HFFc6 (cell line): ENCODE data around the gene CDC123. TPM values are rescaled to one million over a fixed set of nuclear protein-coding genes. Genes with fewer than 3 reads are reported as not detected.
"Not testable (repeated sequence)": the region's sequence is repeated elsewhere in the genome, so short reads cannot be mapped to it uniquely, and the experiment has no call there.

Source experiments
- DNase-seq: peaks from one replicate; pipeline ENCODE4 v3.0.0-alpha.2; 2018
- H3K27ac Mint-ChIP-seq: 2 replicates; pipeline ENCODE4 v1.8.0; 2020; ENCODE audit warnings: mild to moderate bottlenecking, mixed read lengths
- H3K27me3 Mint-ChIP-seq: 2 replicates; pipeline ENCODE4 v1.8.0; 2021; ENCODE audit warnings: mild to moderate bottlenecking, moderate library complexity, mixed read lengths; ENCODE audit not compliant: insufficient read depth
- H3K36me3 Mint-ChIP-seq: 2 replicates; pipeline ENCODE4 v1.8.0; 2021; ENCODE audit warnings: low read depth, mixed read lengths
- H3K4me1 Mint-ChIP-seq: 2 replicates; pipeline ENCODE4 v1.8.0; 2020; ENCODE audit warnings: low read depth, mixed read lengths
- H3K4me3 Mint-ChIP-seq: 2 replicates; pipeline ENCODE4 v1.8.0; 2020; ENCODE audit warnings: mild to moderate bottlenecking, moderate library complexity, mixed read lengths
- H3K9me3 Mint-ChIP-seq: 2 replicates; pipeline ENCODE4 v1.8.0; 2020; ENCODE audit warnings: mild to moderate bottlenecking, mixed read lengths
- CTCF ChIP-seq: fragments of 200-600 bp; sonication (generic); IDR thresholded peaks from 2 replicates; pipeline ENCODE4 v1.5.0; 2021; ENCODE audit warnings: antibody characterized with exemption, mild to moderate bottlenecking
- total RNA-seq, 6 experiments: library from RNA; stranded (reverse); fragmentation: NEBNext Ultra II Directional; extraction: Animal tissue kit (Norgen Biotek cat#: 25700); gene quantifications; 2 replicates in 1 of 6; 3 replicates in 5 of 6; pipeline ENCODE4 v1.2.3, GENCODE V29; 2021

CDC123 gene
- total RNA-seq, 6 experiments from 2014 or later = 90.9 to 116 (median 99.5) TPM

GRCh38 chr10:12279281-12279680 is 83.3 kb downstream of the CDC123 start:
- H3K36me3 Mint-ChIP-seq = no peaks in the 10 kb centered on the region
- no peaks in the 10 kb centered on the region; the same call in 1 of the 2 replicates for H3K27me3 Mint-ChIP-seq
- TF ChIP-seq CTCF = no peak
- H3K4me1 Mint-ChIP-seq = no peaks in the 10 kb centered on the region
- no peak overlapping the region for H3K4me3 Mint-ChIP-seq
- no peak for DNase-seq
- H3K27ac Mint-ChIP-seq = no peak overlapping the region
- no peaks in the 10 kb centered on the region for H3K9me3 Mint-ChIP-seq

- DNase-seq = no peak
Observed at GRCh38 chr10:12287772-12288171, 91.8 kb downstream of the CDC123 start.

GRCh38 chr10:12297784-12298183 is 101.8 kb downstream of the CDC123 start:
- H3K4me3 Mint-ChIP-seq, H3K27me3 Mint-ChIP-seq, H3K4me1 Mint-ChIP-seq, H3K36me3 Mint-ChIP-seq, H3K27ac Mint-ChIP-seq, DNase-seq: not testable (repeated sequence)
- peaks cover 18% of the 10 kb centered on the region for H3K9me3 Mint-ChIP-seq

More at GRCh38 chr10:12287772-12288171, 91.8 kb downstream of the CDC123 start:
- no peak overlapping the region for H3K27ac Mint-ChIP-seq
- no peak overlapping the region for H3K4me3 Mint-ChIP-seq
- no peaks in the 10 kb centered on the region for H3K36me3 Mint-ChIP-seq
- H3K9me3 Mint-ChIP-seq = no peaks in the 10 kb centered on the region; the same call in 1 of the 2 replicates
- peaks cover 3% of the 10 kb centered on the region for H3K27me3 Mint-ChIP-seq
- no peak for TF ChIP-seq CTCF
- no peaks in the 10 kb centered on the region for H3K4me1 Mint-ChIP-seq

- H3K27me3 Mint-ChIP-seq = no peaks in the 10 kb centered on the region; the same call in 1 of the 2 replicates
- no peak for TF ChIP-seq CTCF
- no peak overlapping the region for H3K4me3 Mint-ChIP-seq
- no peak overlapping the region for H3K27ac Mint-ChIP-seq
- no peak for DNase-seq
- H3K4me1 Mint-ChIP-seq = no peaks in the 10 kb centered on the region
- H3K36me3 Mint-ChIP-seq = no peaks in the 10 kb centered on the region; the same call in 1 of the 2 replicates
- H3K9me3 Mint-ChIP-seq = peaks cover 20% of the 10 kb centered on the region
Observed at GRCh38 chr10:12299222-12299965, 103.4 kb downstream of the CDC123 start.

Other genes starting within 250 kb of the CDC123 start
- gene UPF2, start 153.4 kb upstream of the CDC123 start, total RNA-seq = 10 to 100 TPM; 18.3 to 24.1 (median 22.0) TPM
- gene DHTKD1, start 127.2 kb upstream of the CDC123 start, total RNA-seq = 10 to 100 TPM; 10.2 to 15.1 (median 12.7) TPM
- 10 to 100 TPM in 5 of 6 experiments, 1 to 10 TPM in 1; 9.3 to 11.2 (median 10.6) TPM for gene SEC61A2, start 66.5 kb upstream of the CDC123 start, total RNA-seq
- 10 to 100 TPM; 49.4 to 59.7 (median 51.1) TPM for gene NUDT5, start 297 bp upstream of the CDC123 start, total RNA-seq
- gene CAMK1D, start 153.4 kb downstream of the CDC123 start, total RNA-seq = 1 to 10 TPM in 2 of 6 experiments, under 1 TPM in 4; 0.34 to 1.4 (median 0.43) TPM